K562 (cell line): ENCODE measurements around the gene VPS18. TPM values are rescaled to one million over a fixed set of nuclear protein-coding genes. Genes with fewer than 3 reads are reported as not detected.

Source experiments
- ATAC-seq: fragments of 200-7000 bp; cut with Tn5 transposase; 3 replicates; pipeline ENCODE4 v1.9.1; 2020; ENCODE audit warnings: moderate library complexity
- BruUV-seq: library from RNA; stranded (reverse); fragments of 400-500 nt; replicated peaks from 2 replicates; lab custom pipeline; 2021; lab: Mats Ljungman, UMichigan
- CTCF ChIA-PET: fragments of 300-600 bp; formaldehyde crosslinking; extraction: SDS; loops from one replicate; lab custom pipeline; 2021; ENCODE audit warnings: low intra/inter-chr PET ratio; lab: Yijun Ruan, JAX
- POLR2A ChIA-PET: fragments of 300-600, 350-650 bp; sonication (Branson Sonifier 250); formaldehyde crosslinking; extraction: SDS; loops from one replicate; lab custom pipeline; 2021; ENCODE audit warnings: antibody characterized with exemption, inconsistent platforms; lab: Yijun Ruan, JAX
- DNase-seq, 4 experiments: peaks; one replicate each; pipeline versions ENCODE4 v3.0.0 to v3.0.0-alpha.2; 2011 to 2018; ENCODE audit warnings: low spot score in 3 of 4, mixed read lengths in 3 of 4; ENCODE audit errors: extremely low read depth in 1 of 4
- FAIRE-seq: peaks from 2 replicates; lab custom pipeline; 2011; peaks lifted over from hg19 to GRCh38; lab: Jason Lieb, UNC
- H2AFZ ChIP-seq: 2 replicates; pipeline ENCODE4 v1.6.0; 2011; ENCODE audit warnings: low read depth, low read length, control low read depth, inconsistent platforms
- H3K27ac ChIP-seq: fragments of 200-600 bp; 3 replicates; pipeline ENCODE4 v1.8.0; 2011; ENCODE audit warnings: low read depth, mild to moderate bottlenecking, control low read depth, inconsistent platforms, low read length, moderate library complexity, mixed read lengths; ENCODE audit errors: extremely low read depth
- H3K27me3 ChIP-seq, 2 experiments: fragments of 300-600 bp in 1 of 2; 2 replicates in 1 of 2; 3 replicates in 1 of 2; pipeline versions ENCODE4 v1.6.0 to v1.8.0; 2011; ENCODE audit warnings: inconsistent platforms in 2 of 2, low read length in 2 of 2, mild to moderate bottlenecking in 1 of 2, mixed read lengths in 1 of 2, moderate library complexity in 1 of 2; ENCODE audit not compliant: control insufficient read depth in 2 of 2, insufficient read depth in 2 of 2
- H3K36me3 ChIP-seq: fragments of 300-600 bp; 3 replicates; pipeline ENCODE4 v1.8.0; 2011; ENCODE audit warnings: mild to moderate bottlenecking, low read length, inconsistent platforms; ENCODE audit not compliant: control insufficient read depth, insufficient read depth
- H3K4me1 ChIP-seq, 2 experiments: fragments of 200-600 bp in 1 of 2; replicated peaks in 1 of 2; 2 replicates in 1 of 2; 3 replicates in 1 of 2; pipeline versions ENCODE4 v1.5.1 to v1.8.0; 2011; ENCODE audit warnings: inconsistent platforms in 2 of 2, low read length in 2 of 2, mild to moderate bottlenecking in 1 of 2, mixed read lengths in 1 of 2, moderate library complexity in 1 of 2; ENCODE audit not compliant: control insufficient read depth in 2 of 2, insufficient read depth in 2 of 2
- H3K4me2 ChIP-seq: 2 replicates; pipeline ENCODE4 v1.6.1; 2011; ENCODE audit warnings: low read length, control low read depth, inconsistent platforms, mixed read lengths; ENCODE audit not compliant: insufficient read depth
- H3K4me3 ChIP-seq: fragments of 200-600 bp; sonication (generic), shearing (Covaris generic); 2 replicates; pipeline ENCODE4 v1.5.1; 2016; ENCODE audit warnings: control low read depth, inconsistent platforms
- H3K79me2 ChIP-seq: fragments of 200-600 bp; 3 replicates; pipeline ENCODE4 v1.8.0; 2011; ENCODE audit warnings: low read length, inconsistent platforms; ENCODE audit not compliant: control insufficient read depth, insufficient read depth
- H3K9ac ChIP-seq, 2 experiments: 2 replicates each; pipeline versions ENCODE4 v1.6.0 to v1.6.1; 2011; ENCODE audit warnings: low read depth in 2 of 2, low read length in 2 of 2, control low read depth in 1 of 2, inconsistent platforms in 1 of 2, mild to moderate bottlenecking in 1 of 2, mixed read lengths in 1 of 2; ENCODE audit not compliant: insufficient read depth in 1 of 2
- H3K9me1 ChIP-seq: one replicate; pipeline ENCODE4 v1.6.0; 2011; ENCODE audit warnings: inconsistent platforms, mild to moderate bottlenecking, low read length, moderate library complexity; ENCODE audit not compliant: control insufficient read depth, insufficient read depth
- H3K9me3 ChIP-seq: replicated peaks from 2 replicates; pipeline ENCODE4 v1.5.1; 2011; ENCODE audit warnings: low read depth, low read length, inconsistent platforms; ENCODE audit not compliant: control insufficient read depth, insufficient read depth
- H4K20me1 ChIP-seq: replicated peaks from 2 replicates; pipeline ENCODE4 v1.6.1; 2011; ENCODE audit warnings: low read length, inconsistent platforms, mixed read lengths; ENCODE audit not compliant: control insufficient read depth, insufficient read depth
- BRD9 ChIP-seq: fragments of 450-650 bp; IDR thresholded peaks from 2 replicates; pipeline ENCODE4 v1.6.1; 2018; ENCODE audit warnings: low read depth; ENCODE audit not compliant: partially characterized antibody
- C11orf30 ChIP-seq: fragments of 450-650 bp; IDR thresholded peaks from 2 replicates; pipeline ENCODE4 v1.6.1; 2016; ENCODE audit warnings: low read depth, mild to moderate bottlenecking
- CC2D1A ChIP-seq: fragments of 450-650 bp; IDR thresholded peaks from 2 replicates; pipeline ENCODE4 v1.6.1; 2017; ENCODE audit warnings: mild to moderate bottlenecking
- HSF4 ChIP-seq: fragments of 250-450 bp; sonication (Bioruptor Pico); IDR thresholded peaks from 2 replicates; pipeline ENCODE4 v2.1.2; 2022; ENCODE audit warnings: mild to moderate bottlenecking, moderate library complexity, borderline replicate concordance
- MAFF ChIP-seq: IDR thresholded peaks from 2 replicates; pipeline ENCODE4 v1.6.1; 2012; ENCODE audit warnings: low read length, improper control_type of control experiment
- MAFG ChIP-seq: fragments of 450-650 bp; conservative IDR thresholded peaks from 2 replicates; pipeline ENCODE4 v1.6.1; 2016; ENCODE audit warnings: missing genetic modification characterization, missing compliant biosample characterization
- MAFK ChIP-seq: IDR thresholded peaks from 2 replicates; pipeline ENCODE4 v1.6.1; 2011; ENCODE audit warnings: low read length, improper control_type of control experiment
- NRF1 ChIP-seq, 2 experiments: fragments of 450-650 bp; IDR thresholded peaks in 1 of 2; conservative IDR thresholded peaks in 1 of 2; 2 replicates each; pipeline ENCODE4 v1.6.1; 2014; ENCODE audit warnings: mild to moderate bottlenecking in 2 of 2
- PRMT5 ChIP-seq: sonication (generic); formaldehyde crosslinking; IDR thresholded peaks from 2 replicates; pipeline ENCODE4 v1.5.0; 2020; ENCODE audit warnings: missing genetic modification reagents
- ZBTB7A ChIP-seq: IDR thresholded peaks from 2 replicates; pipeline ENCODE4 v1.6.1; 2011; ENCODE audit warnings: low read depth, mild to moderate bottlenecking, low read length, moderate library complexity, borderline replicate concordance; ENCODE audit not compliant: control insufficient read depth
- ZKSCAN3 ChIP-seq: fragments of 250-450 bp; sonication (Bioruptor Pico); IDR thresholded peaks from 2 replicates; pipeline ENCODE4 v1.4.0; 2020
- ZNF316 ChIP-seq: fragments of 450-650 bp; IDR thresholded peaks from 2 replicates; pipeline ENCODE4 v1.6.1; 2016
- ZNF668 ChIP-seq: fragments of 250-450 bp; sonication (Bioruptor Pico); IDR thresholded peaks from 2 replicates; pipeline ENCODE4 v1.8.0; 2022; ENCODE audit warnings: mild to moderate bottlenecking, inconsistent platforms
- WGBS: fragments of 100-300 bp; shearing (Covaris generic); methylation state at CpG from one replicate; pipeline ENCODE4 v1.1.6; 2016; ENCODE audit warnings: low coverage, mixed read lengths; ENCODE audit not compliant: insufficient coverage; ENCODE audit errors: missing lambda C conversion rate; 5-methylcytosine and 5-hydroxymethylcytosine counted together
- in situ Hi-C: fragments of 300-500 bp; cut with MboI; formaldehyde crosslinking; loops from 4 replicates; pipeline ENCODE4 v1.15.0; 2018; ENCODE audit warnings: inconsistent platforms, mixed read lengths
- intact Hi-C: fragments of 100-400 bp; cut with micrococcal nuclease; formaldehyde crosslinking; loops from 2 replicates; pipeline ENCODE4 v1.14.2; 2022
- polyA plus RNA-seq, 8 experiments: library from polyadenylated mRNA; depleted of rRNA in 4 of 8; stranded (reverse) in 5 of 8; unstranded in 3 of 8; fragments of >200 nt; fragmentation: Nextera tagmentation in 2 of 8; fragmentation: Illumina TruSeq in 1 of 8; extraction: Ambion mirVana in 2 of 8; extraction: Trizol in 1 of 8; gene quantifications; 2 replicates each; pipeline versions ENCODE4 v1.2.1 to v1.2.3, GENCODE V29; 2011 to 2014; ENCODE audit warnings: inconsistent platforms in 1 of 8, missing spikeins in 1 of 8
- total RNA-seq, 7 experiments: library from RNA; depleted of rRNA in 6 of 7; stranded (reverse); fragments of >200 nt in 6 of 7; fragmentation: Illumina TruSeq in 2 of 7; extraction: Trizol in 2 of 7; gene quantifications; 2 replicates each; pipeline versions ENCODE4 v1.2.1 to v1.2.3, GENCODE V29; 2011 to 2021; ENCODE audit warnings: low replicate concordance in 1 of 7
- TF ChIP-seq, protein P1 (sequence below): sonication (generic); IDR thresholded peaks from 2 replicates; pipeline ENCODE4 v1.6.1; 2016
- TF ChIP-seq, protein P2 (sequence below): sonication (generic); formaldehyde crosslinking; IDR thresholded peaks from 2 replicates; pipeline ENCODE4 v1.4.0; 2020; ENCODE audit warnings: mild to moderate bottlenecking, missing genetic modification reagents

VPS18 gene
- total and polyA plus RNA-seq, 9 of the 15 experiments (the other 6 are each of a cell fraction or from before 2014, with no cell fraction given) = 0.73 to 19.9 (median 8.5) TPM

- no peaks in the 10 kb centered on the region for H3K9me3 ChIP-seq
- TF ChIP-seq MAFG (tag) (peak; percentile 62), MAFK (0 out of 2 replicates have a peak, but pooled peaks have one; percentile 45), ZKSCAN3 (CRISPR knock-in tag) (no peak), C11orf30 (peak; percentile 69), PRMT5 (CRISPR knock-in tag) (no peak), MAFF (peak; percentile 43; the same call in 1 of the 2 replicates), ZNF316 (peak; percentile 90)
- TF ChIP-seq, all 486 proteins: peak for 5
- DNase-seq = no peak
- in situ Hi-C loops (no loop called here), intact Hi-C loops (no loop called here)
- ATAC-seq = no peak
- H3K4me3 ChIP-seq = no peak overlapping the region
- peaks cover 5 to 15% of the 10 kb centered on the region in 2 experiments; a peak in 4 of 5 replicates for H3K4me1 ChIP-seq
- ChIA-PET POLR2A (interaction anchor here (0.6 kb wide), 1 partner anchor 267 kb away, joined by 3 read pairs; no protein-coding TSS in a partner anchor), CTCF (interaction anchor here (0.6 kb wide), 1 partner anchor 759 kb away, joined by 3 read pairs; no protein-coding TSS in a partner anchor)
- no peaks in the 10 kb centered on the region for H3K9me1 ChIP-seq
- no peak overlapping the region for H2AFZ ChIP-seq
- no peak overlapping the region for H3K9ac ChIP-seq
- no peaks in the 10 kb centered on the region for H3K36me3 ChIP-seq
- BruUV-seq = no TSS peak
- no peak overlapping the region for H3K27ac ChIP-seq
- WGBS = 69% methylated on average over 4 of the region's 4 CpGs
- no peak overlapping the region for H3K4me2 ChIP-seq
- no peaks in the 10 kb centered on the region for H3K27me3 ChIP-seq
- H3K79me2 ChIP-seq = no peaks in the 10 kb centered on the region
- no peaks in the 10 kb centered on the region for H4K20me1 ChIP-seq
- FAIRE-seq = no peak
These were observed 27.1 kb upstream of the VPS18 start for GRCh38 chr15:40867199-40867598.

GRCh38 chr15:40869686-40870085 is 24.6 kb upstream of the VPS18 start:
- 45% methylated on average over 5 of the region's 5 CpGs for WGBS
- in situ Hi-C loops (no loop called here), intact Hi-C loops (no loop called here)
- Histone ChIP-seq H3K79me2 (no peaks in the 10 kb centered on the region), H3K36me3 (no peaks in the 10 kb centered on the region), H3K4me1 (peaks cover 9 to 24% of the 10 kb centered on the region in 2 experiments; a peak in 4 of 5 replicates), H3K4me2 (no peak overlapping the region), H3K9me1 (no peaks in the 10 kb centered on the region), H2AFZ (peak overlapping the region; percentile 51; the same call in 1 of the 2 replicates), H3K9ac (peak overlapping the region in 1 of 2 experiments; percentile 19; a peak in 1 of 4 replicates), H3K27me3 (no peaks in the 10 kb centered on the region), H4K20me1 (no peaks in the 10 kb centered on the region), H3K9me3 (no peaks in the 10 kb centered on the region), H3K27ac (no peak overlapping the region), H3K4me3 (no peak overlapping the region)
- no peak for FAIRE-seq
- BruUV-seq = no TSS peak
- ChIA-PET POLR2A (interaction anchor here (6.8 kb wide), 1 partner anchor 9 kb away, joined by 72 read pairs; no protein-coding TSS in a partner anchor), CTCF (no interaction called here)
- no peak for DNase-seq
- ATAC-seq = no peak
- TF ChIP-seq BRD9 = no peak
- TF ChIP-seq ZBTB7A = no peak
- TF ChIP-seq, protein P1, sequence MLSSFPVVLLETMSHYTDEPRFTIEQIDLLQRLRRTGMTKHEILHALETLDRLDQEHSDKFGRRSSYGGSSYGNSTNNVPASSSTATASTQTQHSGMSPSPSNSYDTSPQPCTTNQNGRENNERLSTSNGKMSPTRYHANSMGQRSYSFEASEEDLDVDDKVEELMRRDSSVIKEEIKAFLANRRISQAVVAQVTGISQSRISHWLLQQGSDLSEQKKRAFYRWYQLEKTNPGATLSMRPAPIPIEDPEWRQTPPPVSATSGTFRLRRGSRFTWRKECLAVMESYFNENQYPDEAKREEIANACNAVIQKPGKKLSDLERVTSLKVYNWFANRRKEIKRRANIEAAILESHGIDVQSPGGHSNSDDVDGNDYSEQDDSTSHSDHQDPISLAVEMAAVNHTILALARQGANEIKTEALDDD = no peak
- TF ChIP-seq NRF1 (conservative IDR thresholded peaks at IDR 0.05 in 1 of 2, IDR thresholded peaks at IDR 0.05 in 1 of 2) = no peak
- TF ChIP-seq, protein P2, sequence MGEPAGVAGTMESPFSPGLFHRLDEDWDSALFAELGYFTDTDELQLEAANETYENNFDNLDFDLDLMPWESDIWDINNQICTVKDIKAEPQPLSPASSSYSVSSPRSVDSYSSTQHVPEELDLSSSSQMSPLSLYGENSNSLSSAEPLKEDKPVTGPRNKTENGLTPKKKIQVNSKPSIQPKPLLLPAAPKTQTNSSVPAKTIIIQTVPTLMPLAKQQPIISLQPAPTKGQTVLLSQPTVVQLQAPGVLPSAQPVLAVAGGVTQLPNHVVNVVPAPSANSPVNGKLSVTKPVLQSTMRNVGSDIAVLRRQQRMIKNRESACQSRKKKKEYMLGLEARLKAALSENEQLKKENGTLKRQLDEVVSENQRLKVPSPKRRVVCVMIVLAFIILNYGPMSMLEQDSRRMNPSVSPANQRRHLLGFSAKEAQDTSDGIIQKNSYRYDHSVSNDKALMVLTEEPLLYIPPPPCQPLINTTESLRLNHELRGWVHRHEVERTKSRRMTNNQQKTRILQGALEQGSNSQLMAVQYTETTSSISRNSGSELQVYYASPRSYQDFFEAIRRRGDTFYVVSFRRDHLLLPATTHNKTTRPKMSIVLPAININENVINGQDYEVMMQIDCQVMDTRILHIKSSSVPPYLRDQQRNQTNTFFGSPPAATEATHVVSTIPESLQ (CRISPR knock-in tag) = no peak
- TF ChIP-seq ZNF668 (CRISPR knock-in tag) = no peak
- no peak for TF ChIP-seq CC2D1A
- no peak for TF ChIP-seq HSF4 (CRISPR knock-in tag)
